Astrocyte (in vitro differentiated cells and primary cell): Measurements from ENCODE around the gene ITGA3.

Experiments
- EZH2 ChIP-seq: IDR thresholded peaks from 2 replicates; pipeline ENCODE4 v1.6.1; 2012; ENCODE audit warnings: mild to moderate bottlenecking, low read length, inconsistent platforms; ENCODE audit not compliant: insufficient read depth
- TF ChIP-seq, protein P1 (sequence below): IDR thresholded peaks from 2 replicates; pipeline ENCODE4 v1.5.1; 2011; ENCODE audit warnings: low read depth, mild to moderate bottlenecking, inconsistent platforms, low read length, moderate library complexity; ENCODE audit not compliant: insufficient read depth

DNA sequence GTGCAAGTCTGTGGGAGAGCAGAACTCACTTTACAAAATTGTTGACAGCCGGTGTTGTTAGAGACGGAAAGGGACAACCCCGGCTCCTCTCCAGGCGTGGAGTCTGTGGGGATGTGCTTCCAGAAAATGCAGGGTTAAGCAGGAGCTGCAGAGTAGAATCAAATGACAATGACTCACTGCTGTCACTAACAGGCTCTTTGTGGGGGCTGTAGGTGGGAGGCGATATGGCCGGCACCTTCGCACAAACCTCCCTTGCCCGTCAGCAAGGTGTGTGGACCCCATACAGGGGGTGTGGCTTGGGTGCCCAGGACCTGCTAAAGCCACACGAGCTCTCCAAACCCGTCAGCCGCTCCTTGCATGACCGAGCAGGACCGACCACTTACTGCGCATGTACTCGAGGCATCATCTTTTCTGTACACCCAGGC, 45.0 kb downstream of the ITGA3 start:
- TF ChIP-seq, protein P1, sequence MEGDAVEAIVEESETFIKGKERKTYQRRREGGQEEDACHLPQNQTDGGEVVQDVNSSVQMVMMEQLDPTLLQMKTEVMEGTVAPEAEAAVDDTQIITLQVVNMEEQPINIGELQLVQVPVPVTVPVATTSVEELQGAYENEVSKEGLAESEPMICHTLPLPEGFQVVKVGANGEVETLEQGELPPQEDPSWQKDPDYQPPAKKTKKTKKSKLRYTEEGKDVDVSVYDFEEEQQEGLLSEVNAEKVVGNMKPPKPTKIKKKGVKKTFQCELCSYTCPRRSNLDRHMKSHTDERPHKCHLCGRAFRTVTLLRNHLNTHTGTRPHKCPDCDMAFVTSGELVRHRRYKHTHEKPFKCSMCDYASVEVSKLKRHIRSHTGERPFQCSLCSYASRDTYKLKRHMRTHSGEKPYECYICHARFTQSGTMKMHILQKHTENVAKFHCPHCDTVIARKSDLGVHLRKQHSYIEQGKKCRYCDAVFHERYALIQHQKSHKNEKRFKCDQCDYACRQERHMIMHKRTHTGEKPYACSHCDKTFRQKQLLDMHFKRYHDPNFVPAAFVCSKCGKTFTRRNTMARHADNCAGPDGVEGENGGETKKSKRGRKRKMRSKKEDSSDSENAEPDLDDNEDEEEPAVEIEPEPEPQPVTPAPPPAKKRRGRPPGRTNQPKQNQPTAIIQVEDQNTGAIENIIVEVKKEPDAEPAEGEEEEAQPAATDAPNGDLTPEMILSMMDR = no peak
- no peak for TF ChIP-seq EZH2
